Fibroblast of lung (primary cell): ENCODE measurements around the gene HLA-DOA. TPM values are rescaled to one million over a fixed set of nuclear protein-coding genes. Genes with fewer than 3 reads are reported as not detected.

Experiments used
- DNase-seq, 2 donors: peaks; one replicate each; pipeline versions ENCODE4 v3.0.0 to v3.0.0-alpha.2; 2010; ENCODE audit warnings: low read depth in 2 of 2
- H2AFZ ChIP-seq: 2 replicates; pipeline ENCODE4 v1.5.1; 2012; ENCODE audit warnings: low read length, control low read depth, inconsistent platforms
- H3K27ac ChIP-seq: 2 replicates; pipeline ENCODE4 v1.5.1; 2011; ENCODE audit warnings: low read length, control low read depth; ENCODE audit not compliant: insufficient read depth
- H3K27me3 ChIP-seq: 2 replicates; pipeline ENCODE4 v1.5.1; 2011; ENCODE audit warnings: mild to moderate bottlenecking, low read length; ENCODE audit not compliant: control insufficient read depth, insufficient read depth
- H3K36me3 ChIP-seq: 2 replicates; pipeline ENCODE4 v1.5.1; 2011; ENCODE audit warnings: low read length; ENCODE audit not compliant: control insufficient read depth, insufficient read depth
- H3K4me1 ChIP-seq: 2 replicates; pipeline ENCODE4 v1.5.1; 2011; ENCODE audit warnings: low read length; ENCODE audit not compliant: control insufficient read depth, insufficient read depth; ENCODE audit errors: extremely low read depth
- H3K4me2 ChIP-seq: 2 replicates; pipeline ENCODE4 v1.5.1; 2011; ENCODE audit warnings: low read length, control low read depth; ENCODE audit not compliant: insufficient read depth; ENCODE audit errors: extremely low read depth
- H3K4me3 ChIP-seq, 4 experiments: fragments of 200-600 bp in 1 of 4; sonication (generic) in 1 of 4; replicated peaks in 1 of 4; 2 replicates each; pipeline ENCODE4 v1.5.1; 2011 to 2016; ENCODE audit warnings: low read length in 4 of 4, low read depth in 3 of 4, mild to moderate bottlenecking in 3 of 4, control low read depth in 2 of 4, inconsistent platforms in 1 of 4, mixed read lengths in 1 of 4; ENCODE audit not compliant: insufficient read depth in 1 of 4; ENCODE audit errors: control extremely low read depth in 1 of 4
- H3K79me2 ChIP-seq: 2 replicates; pipeline ENCODE4 v1.5.1; 2012; ENCODE audit warnings: mild to moderate bottlenecking, low read length, inconsistent platforms; ENCODE audit not compliant: control insufficient read depth, insufficient read depth
- H3K9ac ChIP-seq: 2 replicates; pipeline ENCODE4 v1.5.1; 2011; ENCODE audit warnings: mild to moderate bottlenecking, low read length, control low read depth; ENCODE audit not compliant: insufficient read depth
- H3K9me3 ChIP-seq: 2 replicates; pipeline ENCODE4 v1.5.1; 2012; ENCODE audit warnings: low read depth, low read length; ENCODE audit not compliant: control insufficient read depth, insufficient read depth
- H4K20me1 ChIP-seq: 2 replicates; pipeline ENCODE4 v1.5.1; 2011; ENCODE audit warnings: low read length; ENCODE audit not compliant: control insufficient read depth, insufficient read depth; ENCODE audit errors: extremely low read depth
- CTCF ChIP-seq, 2 donors: IDR thresholded peaks in 1 of 2; conservative IDR thresholded peaks in 1 of 2; 1 replicate in 1 of 2; 2 replicates in 1 of 2; pipeline ENCODE4 v1.5.1; 2011 to 2012; ENCODE audit warnings: low read length in 2 of 2, control low read depth in 1 of 2, inconsistent platforms in 1 of 2, low read depth in 1 of 2, mild to moderate bottlenecking in 1 of 2
- EZH2 ChIP-seq: IDR thresholded peaks from 2 replicates; pipeline ENCODE4 v1.5.1; 2012; ENCODE audit warnings: low read length, control low read depth, mild to moderate bottlenecking; ENCODE audit errors: missing control alignments
- polyA plus RNA-seq, 2 donors: library from polyadenylated mRNA; depleted of rRNA in 1 of 2; stranded (reverse) in 1 of 2; unstranded in 1 of 2; fragments of >200 nt; gene quantifications; 2 replicates each; pipeline ENCODE4 v1.2.1, GENCODE V29; 2011 to 2012; ENCODE audit warnings: missing spikeins in 1 of 2
- total RNA-seq: library from RNA; depleted of rRNA; stranded (reverse); fragments of >200 nt; gene quantifications from 2 replicates; pipeline ENCODE4 v1.2.1, GENCODE V29; 2014

The HLA-DOA gene
- total and polyA plus RNA-seq, 2 donors (not counting 1 experiment from before 2014, with no cell fraction given), result not detected

GRCh38 chr6:33030245-33030644, 20.9 kb upstream of the HLA-DOA start:
- Histone ChIP-seq H3K4me3 (no peak overlapping the region), H3K27me3 (peaks cover 12% of the 10 kb centered on the region), H3K79me2 (no peaks in the 10 kb centered on the region), H3K27ac (no peak overlapping the region), H3K9ac (no peak overlapping the region), H3K36me3 (no peaks in the 10 kb centered on the region), H3K9me3 (no peaks in the 10 kb centered on the region), H3K4me2 (no peak overlapping the region), H2AFZ (no peak overlapping the region), H3K4me1 (no peaks in the 10 kb centered on the region), H4K20me1 (no peaks in the 10 kb centered on the region)
- TF ChIP-seq EZH2 (no peak), CTCF (conservative IDR thresholded peaks at IDR 0.05 in 1 of 2, IDR thresholded peaks at IDR 0.05 in 1 of 2; ENCODE audit: low read depth in 1 of 2, low read length in 2 of 2) (no peak)
- DNase-seq, result no peak

- H3K9me3 ChIP-seq, result no peaks in the 10 kb centered on the region
- H3K27me3 ChIP-seq, result peaks cover 12% of the 10 kb centered on the region
- TF ChIP-seq EZH2 (no peak), CTCF (conservative IDR thresholded peaks at IDR 0.05 in 1 of 2, IDR thresholded peaks at IDR 0.05 in 1 of 2; ENCODE audit: low read depth in 1 of 2, low read length in 2 of 2) (no peak)
- H3K9ac ChIP-seq, result no peak overlapping the region
- no peak for DNase-seq
- no peak overlapping the region for H3K4me2 ChIP-seq
- no peaks in the 10 kb centered on the region for H3K36me3 ChIP-seq
- no peaks in the 10 kb centered on the region for H3K4me1 ChIP-seq
- no peak overlapping the region for H3K27ac ChIP-seq
- no peaks in the 10 kb centered on the region for H3K79me2 ChIP-seq
- no peak overlapping the region for H2AFZ ChIP-seq
- no peaks in the 10 kb centered on the region for H4K20me1 ChIP-seq
- no peak overlapping the region for H3K4me3 ChIP-seq
These were observed 20.2 kb upstream of the HLA-DOA start for GRCh38 chr6:33029328-33030184.

DNA sequence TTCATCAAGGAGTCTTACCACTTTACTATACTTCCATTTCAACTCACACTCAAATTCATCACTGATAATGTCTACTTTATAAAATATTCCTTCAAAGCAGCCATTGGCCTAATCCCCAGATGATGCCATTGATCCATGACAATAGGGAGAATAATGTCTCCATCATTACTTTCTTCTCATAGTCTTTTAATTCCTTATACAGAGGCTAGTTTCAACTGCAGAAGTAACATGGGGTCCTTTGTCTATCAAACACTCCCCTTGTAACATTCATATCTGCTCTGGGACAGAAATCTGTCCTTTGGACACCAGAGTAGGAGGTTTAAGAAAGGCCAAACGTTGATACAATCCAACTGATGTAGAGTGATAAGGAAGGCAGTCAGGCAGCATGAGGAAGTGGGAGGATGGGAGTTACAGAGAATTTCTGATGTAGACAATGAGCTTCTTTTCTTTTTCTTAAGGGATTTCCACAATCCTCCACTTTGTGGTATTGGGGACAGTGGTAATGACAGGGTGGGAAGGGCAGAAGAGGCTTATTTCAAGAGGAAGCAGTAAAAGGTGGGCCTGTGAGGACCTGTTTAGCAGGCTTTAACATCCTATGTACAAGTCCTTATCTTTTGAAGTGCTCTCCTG, 18.9 kb upstream of the HLA-DOA start:
- peaks cover 12% of the 10 kb centered on the region for H3K27me3 ChIP-seq
- TF ChIP-seq EZH2, result no peak
- no peak for TF ChIP-seq CTCF (conservative IDR thresholded peaks at IDR 0.05 in 1 of 2, IDR thresholded peaks at IDR 0.05 in 1 of 2; ENCODE audit: low read depth in 1 of 2, low read length in 2 of 2)

More for the DNA sequence above, 18.9 kb upstream of the HLA-DOA start:
- Histone ChIP-seq H4K20me1 (no peaks in the 10 kb centered on the region), H3K4me2 (no peak overlapping the region), H2AFZ (no peak overlapping the region), H3K79me2 (no peaks in the 10 kb centered on the region), H3K9me3 (no peaks in the 10 kb centered on the region), H3K9ac (no peak overlapping the region), H3K27ac (no peak overlapping the region), H3K4me1 (no peaks in the 10 kb centered on the region), H3K4me3 (no peak overlapping the region), H3K36me3 (no peaks in the 10 kb centered on the region)
- no peak for DNase-seq
